Subcutaneous abdominal adipose tissue (tissue), 5 donors: Measurements from ENCODE around the gene FKBP5.

Experiments used
- H3K27ac ChIP-seq: one replicate; pipeline ENCODE4 v1.7.0; 2013; ENCODE audit warnings: low read depth, mild to moderate bottlenecking, inconsistent platforms, low read length, moderate library complexity
- H3K27me3 ChIP-seq, 5 donors: one replicate each; pipeline ENCODE4 v1.7.0; 2013; ENCODE audit warnings: low read length in 5 of 5, inconsistent platforms in 1 of 5; ENCODE audit not compliant: control insufficient read depth in 5 of 5, insufficient read depth in 4 of 5
- H3K36me3 ChIP-seq, 5 donors: one replicate each; pipeline ENCODE4 v1.7.0; 2013; ENCODE audit warnings: low read length in 5 of 5; ENCODE audit not compliant: control insufficient read depth in 5 of 5, insufficient read depth in 5 of 5
- H3K4me1 ChIP-seq, 5 donors: one replicate each; pipeline ENCODE4 v1.7.0; 2013; ENCODE audit warnings: low read length in 5 of 5, mild to moderate bottlenecking in 3 of 5, moderate library complexity in 1 of 5; ENCODE audit not compliant: control insufficient read depth in 5 of 5, insufficient read depth in 5 of 5
- H3K4me3 ChIP-seq, 5 donors: one replicate each; pipeline ENCODE4 v1.7.0; 2013; ENCODE audit warnings: low read length in 5 of 5, low read depth in 1 of 5
- H3K9ac ChIP-seq, 5 donors: one replicate each; pipeline ENCODE4 v1.7.0; 2013; ENCODE audit warnings: low read length in 5 of 5, mild to moderate bottlenecking in 4 of 5, moderate library complexity in 3 of 5
- H3K9me3 ChIP-seq, 5 donors: one replicate each; pipeline ENCODE4 v1.7.0; 2013; ENCODE audit warnings: low read length in 5 of 5; ENCODE audit not compliant: control insufficient read depth in 5 of 5
- donor health status: healthy.
- donor health status: healthy.
- donor health status: healthy.
- donor health status: healthy.
- donor health status: healthy.

Gene FKBP5

GRCh38 chr6:35626401-35626800 is 62.3 kb downstream of the FKBP5 start:
- no peak overlapping the region for H3K27ac ChIP-seq
- no peaks in the 10 kb centered on the region for H3K27me3 ChIP-seq
- H3K4me1 ChIP-seq: peaks cover 0 to 12% (median 8%) of the 10 kb centered on the region in 5 donors
- H3K36me3 ChIP-seq: peaks cover 4 to 32% (median 5%) of the 10 kb centered on the region in 5 donors
- no peak overlapping the region for H3K9ac ChIP-seq
- no peak overlapping the region for H3K4me3 ChIP-seq
- H3K9me3 ChIP-seq: no peaks in the 10 kb centered on the region

- Histone ChIP-seq H3K9me3 (no peaks in the 10 kb centered on the region), H3K9ac (no peak overlapping the region), H3K27ac (no peak overlapping the region), H3K4me1 (peaks cover 0 to 18% (median 12%) of the 10 kb centered on the region in 5 donors), H3K27me3 (no peaks in the 10 kb centered on the region), H3K4me3 (no peak overlapping the region), H3K36me3 (peaks cover 0 to 22% (median 5%) of the 10 kb centered on the region in 5 donors)
Observed at GRCh38 chr6:35624341-35625070, 64.2 kb downstream of the FKBP5 start.

- peaks cover 13 to 36% (median 26%) of the 10 kb centered on the region in 5 donors for H3K36me3 ChIP-seq
- no peaks in the 10 kb centered on the region for H3K9me3 ChIP-seq
- H3K9ac ChIP-seq: no peak overlapping the region
- H3K4me1 ChIP-seq: peaks cover 0 to 18% (median 9%) of the 10 kb centered on the region in 5 donors
- no peak overlapping the region for H3K27ac ChIP-seq
- no peaks in the 10 kb centered on the region for H3K27me3 ChIP-seq
- H3K4me3 ChIP-seq: no peak overlapping the region
Observed at GRCh38 chr6:35622283-35622682, 66.4 kb downstream of the FKBP5 start.

GRCh38 chr6:35620706-35621105 is 68.0 kb downstream of the FKBP5 start:
- Histone ChIP-seq H3K4me1 (peaks cover 0 to 18% (median 9%) of the 10 kb centered on the region in 5 donors), H3K9me3 (no peaks in the 10 kb centered on the region), H3K9ac (no peak overlapping the region), H3K4me3 (no peak overlapping the region), H3K36me3 (peaks cover 13 to 41% (median 28%) of the 10 kb centered on the region in 5 donors), H3K27me3 (no peaks in the 10 kb centered on the region), H3K27ac (no peak overlapping the region)

- Histone ChIP-seq H3K36me3 (peaks cover 18 to 51% (median 40%) of the 10 kb centered on the region in 5 donors), H3K4me1 (peaks cover 0 to 7% (median 0%) of the 10 kb centered on the region in 5 donors), H3K27me3 (no peaks in the 10 kb centered on the region), H3K27ac (no peak overlapping the region), H3K4me3 (no peak overlapping the region), H3K9ac (no peak overlapping the region), H3K9me3 (no peaks in the 10 kb centered on the region)
Observed at GRCh38 chr6:35613762-35614161, 75.0 kb downstream of the FKBP5 start.

- Histone ChIP-seq H3K36me3 (peaks cover 7 to 32% (median 24%) of the 10 kb centered on the region in 5 donors), H3K4me1 (peaks cover 0 to 7% (median 0%) of the 10 kb centered on the region in 5 donors), H3K4me3 (no peak overlapping the region), H3K27ac (no peak overlapping the region), H3K27me3 (no peaks in the 10 kb centered on the region), H3K9me3 (no peaks in the 10 kb centered on the region), H3K9ac (no peak overlapping the region)
Observed at GRCh38 chr6:35611240-35611639, 77.5 kb downstream of the FKBP5 start.

- H3K36me3 ChIP-seq: peaks cover 7 to 32% (median 24%) of the 10 kb centered on the region in 5 donors
- H3K4me1 ChIP-seq: peaks cover 0 to 7% (median 0%) of the 10 kb centered on the region in 5 donors
- H3K4me3 ChIP-seq: no peak overlapping the region
- H3K27me3 ChIP-seq: no peaks in the 10 kb centered on the region
- H3K9me3 ChIP-seq: no peaks in the 10 kb centered on the region
- H3K27ac ChIP-seq: no peak overlapping the region
- H3K9ac ChIP-seq: no peak overlapping the region
Observed at GRCh38 chr6:35610830-35611229, 77.9 kb downstream of the FKBP5 start.

GRCh38 chr6:35609588-35609987 is 79.1 kb downstream of the FKBP5 start:
- Histone ChIP-seq H3K9ac (no peak overlapping the region), H3K27ac (no peak overlapping the region), H3K9me3 (no peaks in the 10 kb centered on the region), H3K4me1 (peaks cover 0 to 7% (median 0%) of the 10 kb centered on the region in 5 donors), H3K36me3 (peaks cover 7 to 25% (median 20%) of the 10 kb centered on the region in 5 donors), H3K4me3 (no peak overlapping the region), H3K27me3 (no peaks in the 10 kb centered on the region)

- Histone ChIP-seq H3K27me3 (no peaks in the 10 kb centered on the region), H3K9me3 (no peaks in the 10 kb centered on the region), H3K4me1 (peaks cover 0 to 14% (median 6%) of the 10 kb centered on the region in 5 donors), H3K36me3 (peaks cover 3 to 17% (median 11%) of the 10 kb centered on the region in 5 donors), H3K4me3 (no peak overlapping the region), H3K27ac (no peak overlapping the region), H3K9ac (no peak overlapping the region)
Observed at GRCh38 chr6:35607517-35608233, 81.0 kb downstream of the FKBP5 start.

GRCh38 chr6:35605600-35605999 is 83.1 kb downstream of the FKBP5 start:
- Histone ChIP-seq H3K27ac (no peak overlapping the region), H3K4me3 (no peak overlapping the region), H3K9ac (no peak overlapping the region), H3K9me3 (no peaks in the 10 kb centered on the region), H3K27me3 (no peaks in the 10 kb centered on the region), H3K4me1 (peaks cover 5 to 30% (median 26%) of the 10 kb centered on the region in 5 donors), H3K36me3 (peaks cover 0 to 9% (median 5%) of the 10 kb centered on the region in 5 donors)
